22Rv1 (cell line): ENCODE data around the gene ANGPTL2.

Source experiments
- CTCF ChIP-seq: fragments of 450-650 bp; IDR thresholded peaks from 2 replicates; pipeline ENCODE4 v1.5.1; 2017; ENCODE audit warnings: mild to moderate bottlenecking
- ZFX ChIP-seq: fragments of 450-650 bp; IDR thresholded peaks from 2 replicates; pipeline ENCODE4 v1.6.1; 2017; ENCODE audit warnings: antibody characterized with exemption, borderline replicate concordance

GRCh38 chr9:127140181-127140580, 17.7 kb upstream of the ANGPTL2 start:
- no peak for TF ChIP-seq CTCF
- TF ChIP-seq ZFX: no peak
